ENCODE results near the gene OR7A5. TPM values are rescaled to one million over a fixed set of nuclear protein-coding genes. Genes with fewer than 3 reads are reported as not detected.

OR7A5 gene
- not detected for total RNA-seq
- long read RNA-seq, result 0 reads

- intact Hi-C loops (cut with DNase I, micrococcal nuclease), result no loop called here
- no peak for DNase-seq
- no peak for ATAC-seq
Measured at GRCh38 chr19:14835011-14835410, at the start of gene OR7A5, which contains the start of gene OR7C1. OR7A5 (minus strand) TSS chr19:14835185; CDS start chr19:14828241, 6,944 bp downstream. OR7C1 (minus strand) TSS chr19:14835185; CDS start chr19:14800136, 35,049 bp downstream.

GRCh38 chr19:14871619-14872230 lies 36.7 kb upstream of the OR7A5 start:
- intact Hi-C loops (cut with DNase I, micrococcal nuclease), result no loop called here
- no peak for DNase-seq
- ATAC-seq, result no peak

DNA sequence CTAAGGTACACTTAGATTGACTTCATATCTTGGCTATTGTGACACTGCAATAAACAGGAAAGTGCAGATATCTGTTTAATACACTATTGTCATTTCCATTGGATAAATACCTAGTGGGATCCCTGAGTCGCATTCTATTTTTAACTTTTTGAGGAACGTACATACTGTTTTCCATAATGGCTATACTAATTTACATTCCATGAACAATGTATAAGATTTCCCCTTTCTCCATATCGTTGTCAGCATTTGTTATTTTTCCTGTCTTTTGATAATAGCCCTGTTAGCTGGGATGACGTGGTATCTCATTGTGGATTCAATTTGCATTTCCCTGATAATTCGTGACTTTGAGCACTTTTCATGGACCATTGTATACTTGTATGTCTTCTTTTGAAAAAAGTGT lies 33.5 kb upstream of the OR7A5 start:
- no peak for ATAC-seq
- DNase-seq, result no peak
- intact Hi-C loops (cut with DNase I, micrococcal nuclease), result no loop called here

- no peak for ATAC-seq
- no peak for DNase-seq
- intact Hi-C loops (cut with DNase I, micrococcal nuclease), result no loop called here
Measured at GRCh38 chr19:14848822-14849221, 13.8 kb upstream of the OR7A5 start, which contains the start of gene OR7A10. OR7A10 (minus strand) TSS chr19:14848922; CDS start chr19:14841877, 7,045 bp downstream.

- ATAC-seq (no peak), DNase-seq (no peak)
- intact Hi-C loops (cut with DNase I, micrococcal nuclease), result no loop called here
Measured at GRCh38 chr19:14843578-14843977, 8.6 kb upstream of the OR7A5 start.

GRCh38 chr19:14843169-14843568 lies 8.2 kb upstream of the OR7A5 start:
- intact Hi-C loops (cut with DNase I, micrococcal nuclease), result no loop called here
- DNase-seq, result no peak
- ATAC-seq, result no peak

DNA sequence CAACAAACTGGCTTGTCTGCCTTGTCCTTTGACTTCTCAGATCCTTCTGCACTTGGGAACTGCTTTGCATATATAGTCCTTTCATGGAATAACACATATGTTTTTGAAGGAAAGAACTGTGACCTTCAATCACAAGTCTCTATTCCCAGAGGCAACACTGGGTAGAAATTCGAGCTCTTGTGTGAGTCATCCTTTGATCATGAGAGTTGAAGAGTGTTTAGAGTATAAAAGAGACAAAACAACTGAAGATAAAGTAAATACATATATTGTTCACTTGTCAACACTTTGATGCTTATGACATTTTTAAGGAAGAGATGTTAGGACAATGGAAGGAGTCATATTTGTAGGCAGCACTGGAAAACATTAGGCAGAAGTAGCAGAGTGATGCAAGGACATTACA lies 5.2 kb upstream of the OR7A5 start:
- intact Hi-C loops (cut with DNase I, micrococcal nuclease), result no loop called here
- no peak for ATAC-seq
- no peak for DNase-seq

GRCh38 chr19:14837391-14837790 lies 2.4 kb upstream of the OR7A5 start:
- intact Hi-C loops (cut with DNase I, micrococcal nuclease), result no loop called here
- no peak for DNase-seq
- ATAC-seq, result no peak

GRCh38 chr19:14830702-14831101 lies 4.3 kb downstream of the OR7A5 start:
- intact Hi-C loops (cut with DNase I, micrococcal nuclease), result no loop called here
- no peak for ATAC-seq
- no peak for DNase-seq

DNA sequence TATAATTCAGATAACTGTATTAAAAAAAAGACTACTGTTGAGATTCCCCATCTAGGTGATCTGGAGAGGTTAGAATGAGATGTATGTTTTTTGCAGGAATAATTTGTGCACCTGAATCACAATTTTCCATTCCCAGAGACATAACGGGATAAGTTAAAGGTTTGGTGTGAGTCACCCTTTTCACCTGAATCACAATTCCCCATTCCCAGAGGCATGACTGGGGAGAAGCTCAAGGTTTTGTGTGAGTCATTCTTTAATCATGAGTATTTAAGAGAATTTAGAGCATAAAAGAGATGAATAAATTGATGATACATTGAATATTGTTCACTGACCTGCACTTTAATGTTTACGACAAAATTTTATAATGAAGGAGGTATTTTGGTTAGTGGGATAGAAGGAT lies 9.0 kb downstream of the OR7A5 start:
- intact Hi-C loops (cut with DNase I, micrococcal nuclease), result no loop called here
- no peak for DNase-seq
- ATAC-seq, result no peak

DNA sequence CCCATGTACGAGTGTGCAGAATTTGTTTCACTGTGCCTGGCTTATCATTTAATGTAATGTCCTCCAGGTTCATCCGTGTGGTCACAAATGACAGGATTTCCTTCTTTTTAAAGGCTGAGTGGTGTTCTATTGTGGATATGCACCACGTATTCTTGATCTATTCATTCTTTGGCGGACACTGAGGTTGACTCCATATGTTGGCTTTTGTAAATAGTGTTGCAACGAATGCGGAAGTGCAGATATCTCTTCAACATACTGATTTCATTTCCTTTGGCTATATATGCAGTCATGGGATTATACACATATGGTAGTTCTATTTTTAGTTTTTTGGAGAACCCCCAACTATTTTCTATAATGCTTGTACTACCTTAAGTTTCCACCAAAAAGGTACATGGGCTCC lies 13.0 kb downstream of the OR7A5 start:
- DNase-seq (no peak), ATAC-seq (no peak)
- intact Hi-C loops (cut with DNase I, micrococcal nuclease), result no loop called here

- ATAC-seq (no peak), DNase-seq (no peak)
- intact Hi-C loops (cut with DNase I, micrococcal nuclease), result no loop called here
Measured at GRCh38 chr19:14818588-14818987, 16.4 kb downstream of the OR7A5 start.

DNA sequence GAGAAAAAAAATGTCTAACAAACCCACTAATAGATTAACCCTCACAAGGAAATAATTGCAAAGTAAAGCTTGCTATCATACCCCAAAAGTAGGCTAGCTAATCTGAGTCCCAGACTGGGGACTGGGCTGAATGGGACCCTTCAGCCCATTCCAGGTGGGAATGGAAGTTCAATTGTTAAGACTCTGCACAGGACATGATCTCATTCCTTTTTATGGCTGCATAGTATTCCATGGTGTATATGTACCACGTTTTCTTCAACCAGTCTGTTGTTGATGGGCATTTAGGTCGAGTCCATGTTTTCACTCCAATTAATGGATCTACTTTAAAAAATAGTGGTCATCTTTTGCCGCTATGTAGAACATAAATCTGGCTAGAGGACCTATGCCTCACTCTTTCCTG lies 17.9 kb downstream of the OR7A5 start:
- DNase-seq (no peak), ATAC-seq (no peak)
- intact Hi-C loops (cut with DNase I, micrococcal nuclease), result no loop called here

- DNase-seq (no peak), ATAC-seq (no peak)
- intact Hi-C loops (cut with DNase I, micrococcal nuclease), result no loop called here
Measured at GRCh38 chr19:14814982-14815652, 19.9 kb downstream of the OR7A5 start.

GRCh38 chr19:14809272-14810057 lies 25.5 kb downstream of the OR7A5 start:
- ATAC-seq (no peak), DNase-seq (no peak)
- intact Hi-C loops (cut with DNase I, micrococcal nuclease), result no loop called here

GRCh38 chr19:14804765-14805164 lies 30.2 kb downstream of the OR7A5 start:
- no peak for DNase-seq
- intact Hi-C loops (cut with DNase I, micrococcal nuclease), result no loop called here

DNA sequence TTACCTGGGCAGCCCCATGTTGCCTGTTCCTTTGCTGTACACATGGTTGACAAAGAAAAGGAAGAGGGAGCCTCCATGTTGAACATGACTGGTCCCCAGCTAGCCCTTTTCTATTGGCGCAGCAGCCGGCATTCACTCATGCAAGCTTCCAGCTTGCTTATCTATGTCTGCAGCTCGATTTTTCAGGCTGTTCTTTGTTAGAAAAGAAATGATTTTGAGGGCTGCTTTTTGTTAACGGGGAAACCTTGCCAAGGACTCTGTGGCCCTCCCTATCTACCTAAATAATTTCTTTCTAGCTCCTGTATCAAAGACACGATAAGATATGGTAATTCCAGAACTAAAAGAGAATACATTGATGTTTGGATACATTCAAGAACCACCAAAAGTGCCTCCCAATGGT lies 36.2 kb downstream of the OR7A5 start:
- DNase-seq, result no peak
- intact Hi-C loops (cut with DNase I, micrococcal nuclease), result no loop called here
- ATAC-seq, result no peak

More at GRCh38 chr19:14804765-14805164, 30.2 kb downstream of the OR7A5 start:
- ATAC-seq, result no peak

DNA sequence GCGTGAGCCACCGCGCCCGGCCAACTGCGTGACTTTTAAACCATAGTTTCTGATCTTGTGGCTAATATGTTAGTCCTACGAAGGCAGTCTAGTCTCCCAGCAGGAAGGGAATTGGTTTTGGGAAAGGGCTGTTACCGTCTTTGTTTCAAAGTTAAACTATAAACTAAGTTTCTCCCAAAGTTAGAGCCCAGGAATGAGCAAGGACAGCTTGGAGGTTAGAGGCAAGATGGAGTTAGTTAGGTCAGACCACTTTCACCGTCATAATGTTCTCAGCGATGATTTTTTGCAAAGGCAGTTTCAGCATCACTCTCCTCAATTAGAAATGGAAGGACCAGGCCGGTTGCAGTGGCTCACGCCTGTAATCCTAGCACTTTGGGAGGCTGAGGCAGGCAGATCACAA lies 39.0 kb downstream of the OR7A5 start:
- intact Hi-C loops (cut with DNase I, micrococcal nuclease), result no loop called here
- no peak for ATAC-seq
- DNase-seq, result no peak

DNA sequence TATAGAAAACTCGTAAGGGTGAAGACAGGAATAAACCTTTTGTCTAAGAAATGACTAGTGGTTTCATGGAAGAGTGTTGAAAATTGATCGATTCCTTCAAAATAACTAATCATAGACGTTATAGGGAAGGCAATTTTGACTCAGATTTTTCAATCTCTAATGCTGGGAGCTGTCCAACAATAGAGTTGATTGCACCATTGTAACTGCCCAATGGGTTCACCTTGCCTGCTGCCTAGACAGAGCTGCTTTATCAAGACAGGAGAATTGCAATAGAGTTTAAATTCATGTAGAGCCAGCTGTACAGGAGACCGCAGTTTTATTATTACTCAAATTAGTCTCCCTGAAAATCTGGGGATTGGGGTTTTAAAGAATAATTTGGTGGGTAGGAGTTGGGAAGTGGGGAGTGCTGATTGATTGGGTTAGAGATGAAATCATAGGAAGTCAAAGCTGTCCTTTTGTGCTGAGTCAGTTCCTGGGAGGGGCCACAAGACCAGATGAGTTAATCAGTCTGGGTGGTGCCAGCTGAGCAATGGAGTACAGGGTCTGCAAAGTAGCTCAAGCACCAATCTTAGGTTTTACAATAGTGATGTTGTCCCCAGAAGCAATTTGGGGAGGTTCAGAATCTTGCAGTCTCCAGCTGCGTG lies 39.8 kb downstream of the OR7A5 start:
- DNase-seq, result no peak
- intact Hi-C loops (cut with DNase I, micrococcal nuclease), result no loop called here
- ATAC-seq, result no peak

All from left colon (tissue), 2 donors.